ENCODE measurements around the gene VDAC1.
"Not testable (repeated sequence)": the region's sequence is repeated elsewhere in the genome, so short reads cannot be mapped to it uniquely, and the experiment has no call there.

The VDAC1 gene

GRCh38 chr5:133967698-133968203, 37.0 kb downstream of the VDAC1 start:
- no peak for DNase-seq (ENCODE audit: low spot score)

- no peak for DNase-seq (ENCODE audit: low spot score)
These were observed 37.7 kb downstream of the VDAC1 start for GRCh38 chr5:133967124-133967523.

DNA sequence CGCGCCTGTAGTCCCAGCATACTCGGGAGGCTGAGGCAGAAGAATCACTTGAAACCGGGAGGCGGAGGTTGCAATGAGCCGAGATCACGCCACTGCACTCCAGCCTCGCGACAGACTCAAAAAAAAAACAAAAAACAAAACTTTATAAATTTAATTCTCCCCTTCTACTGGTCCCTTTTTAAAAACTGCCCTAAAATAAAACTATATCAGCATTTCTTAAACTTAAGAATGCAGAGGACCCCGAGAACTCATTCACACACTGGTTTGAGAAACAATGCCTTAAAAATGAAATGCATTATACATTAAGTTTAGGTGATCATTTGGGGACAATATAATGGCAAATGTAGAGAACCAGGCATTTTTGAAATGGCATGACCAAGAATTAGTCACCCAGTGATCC, 38.7 kb downstream of the VDAC1 start:
- DNase-seq (ENCODE audit: low spot score): no peak

DNA sequence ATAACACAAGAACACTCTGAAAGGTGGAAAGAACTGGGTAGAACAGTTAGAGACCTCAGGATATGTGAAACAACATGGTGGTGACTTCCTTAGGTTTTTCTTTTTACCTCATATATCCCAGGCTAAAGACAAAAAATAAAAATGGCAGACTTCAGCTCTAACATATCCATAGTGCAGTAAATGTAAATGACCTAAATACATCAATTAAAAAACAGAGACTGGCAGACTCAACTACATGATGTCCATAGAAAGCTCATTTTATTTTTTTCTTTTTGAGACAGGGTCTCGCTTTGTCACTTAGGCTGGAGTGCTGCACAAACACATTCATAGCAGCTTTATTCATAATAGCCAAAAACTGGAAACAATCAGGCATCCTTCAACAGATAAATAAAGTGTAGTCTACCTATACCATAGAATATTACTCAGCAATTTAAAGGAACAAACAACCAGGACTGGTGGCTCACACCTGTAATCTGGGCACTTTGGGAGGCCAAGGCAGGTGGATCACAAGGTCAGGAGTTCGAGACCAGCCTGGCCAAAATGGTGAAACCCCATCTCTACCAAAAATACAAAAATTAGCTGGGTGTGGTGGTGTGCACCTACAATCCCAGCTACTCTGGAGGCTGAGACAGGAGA, 41.2 kb downstream of the VDAC1 start:
- DNase-seq (ENCODE audit: low spot score): no peak

- DNase-seq (ENCODE audit: low spot score): no peak
These were observed 41.8 kb downstream of the VDAC1 start for GRCh38 chr5:133962801-133963476.

DNA sequence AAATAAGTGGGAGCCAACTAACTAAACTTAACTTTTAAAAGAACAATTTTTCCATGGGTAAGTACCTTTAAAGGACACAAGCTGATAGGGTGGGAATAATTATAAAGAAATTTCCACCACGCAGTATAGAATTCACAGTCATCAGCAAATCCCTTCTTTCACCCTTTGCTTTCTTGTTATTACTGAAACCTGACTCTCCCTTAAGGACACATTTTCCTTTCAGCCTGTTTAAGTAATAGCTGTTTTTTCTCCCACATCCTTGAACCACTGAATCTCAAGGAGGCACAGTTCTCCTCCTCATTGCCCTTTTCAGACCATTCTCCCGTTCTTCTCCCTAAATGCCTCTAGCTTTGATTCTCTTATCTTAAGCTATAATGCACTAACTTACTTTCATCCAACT, 42.6 kb downstream of the VDAC1 start:
- no peak for DNase-seq (ENCODE audit: low spot score)

GRCh38 chr5:133959643-133960042, 45.1 kb downstream of the VDAC1 start:
- no peak for DNase-seq (ENCODE audit: low spot score)

GRCh38 chr5:133957591-133957990, 47.2 kb downstream of the VDAC1 start:
- DNase-seq (ENCODE audit: low spot score): no peak

DNA sequence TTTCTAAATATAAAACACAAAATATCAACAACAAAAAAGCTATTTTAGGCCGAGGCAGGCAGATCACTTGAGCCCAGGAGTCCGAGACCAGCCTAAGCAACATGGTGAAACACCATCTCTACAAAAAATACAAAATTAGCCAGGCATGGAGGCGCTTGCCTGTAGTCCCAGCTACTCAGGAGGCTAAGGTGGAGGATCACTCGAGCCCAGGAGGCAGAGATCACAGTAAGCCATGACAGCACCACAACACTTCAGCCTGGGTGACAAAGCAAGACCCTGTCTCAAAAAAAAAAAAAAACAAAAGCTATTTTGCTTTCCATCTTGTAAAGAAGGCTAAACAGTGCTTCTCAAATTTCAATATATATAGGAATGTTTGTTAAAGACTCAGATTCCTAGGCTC, 47.7 kb downstream of the VDAC1 start:
- no peak for DNase-seq (ENCODE audit: low spot score)

DNA sequence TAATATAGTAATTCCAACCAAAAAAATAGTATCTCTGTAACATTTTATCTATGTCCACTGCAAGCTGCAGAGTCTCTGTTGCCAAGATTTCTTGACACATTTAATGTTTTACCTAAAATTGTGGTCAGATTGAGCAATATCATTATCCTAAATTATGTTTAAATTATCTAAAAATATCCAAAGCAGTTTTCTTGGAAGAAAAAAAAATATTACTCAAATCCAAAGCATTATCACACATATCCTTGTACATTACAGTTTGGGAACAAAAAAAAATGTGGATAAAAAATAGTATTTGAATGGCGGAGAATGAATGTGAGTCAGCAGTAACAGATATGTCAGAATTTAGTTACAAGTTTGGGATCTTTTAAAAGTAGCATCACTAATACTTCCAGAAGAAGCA, 48.6 kb downstream of the VDAC1 start:
- not testable (repeated sequence) for DNase-seq (ENCODE audit: low spot score)

- no peak for DNase-seq (ENCODE audit: low spot score)
These were observed 51.1 kb downstream of the VDAC1 start for GRCh38 chr5:133953568-133954145.

DNA sequence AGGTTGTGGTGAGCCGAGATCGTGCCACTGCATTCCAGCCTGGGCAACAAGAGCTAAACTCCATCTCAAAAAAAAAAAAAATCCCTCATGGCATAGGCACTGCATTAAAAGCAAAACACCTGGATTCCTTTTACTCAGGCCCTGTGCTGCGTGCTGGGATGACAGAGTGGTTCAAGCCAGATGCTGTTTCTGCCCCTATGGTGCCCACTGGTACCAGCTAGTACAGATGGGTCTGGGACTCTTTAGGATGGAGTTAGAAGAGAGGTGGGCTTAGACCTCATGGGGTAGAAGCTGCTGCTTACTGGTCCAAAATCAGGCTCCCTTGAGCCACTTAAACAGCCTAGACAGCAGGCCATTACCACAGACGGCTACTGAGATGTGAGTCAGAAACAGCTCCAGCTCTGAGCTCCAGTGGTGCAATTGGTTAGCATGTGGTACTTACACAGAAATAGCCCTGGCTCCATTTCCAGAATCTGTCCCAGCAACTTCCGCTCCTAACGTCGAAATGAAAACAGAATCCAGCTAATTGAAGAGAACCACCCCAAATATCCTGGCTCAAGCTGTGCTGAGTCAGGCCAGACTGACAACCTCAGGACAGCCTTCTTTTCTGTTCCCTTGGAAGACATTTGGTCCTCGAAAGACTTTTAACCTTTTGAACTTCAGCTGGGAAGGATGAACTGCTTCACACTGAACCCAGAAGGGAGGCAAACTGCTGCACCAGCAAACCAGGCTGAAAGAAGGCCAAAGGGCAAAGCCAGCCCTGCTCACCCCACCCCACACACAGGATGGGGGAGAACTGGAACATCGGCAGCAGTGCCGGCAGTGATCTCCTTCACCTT, 51.8 kb downstream of the VDAC1 start:
- DNase-seq (ENCODE audit: low spot score): no peak

DNA sequence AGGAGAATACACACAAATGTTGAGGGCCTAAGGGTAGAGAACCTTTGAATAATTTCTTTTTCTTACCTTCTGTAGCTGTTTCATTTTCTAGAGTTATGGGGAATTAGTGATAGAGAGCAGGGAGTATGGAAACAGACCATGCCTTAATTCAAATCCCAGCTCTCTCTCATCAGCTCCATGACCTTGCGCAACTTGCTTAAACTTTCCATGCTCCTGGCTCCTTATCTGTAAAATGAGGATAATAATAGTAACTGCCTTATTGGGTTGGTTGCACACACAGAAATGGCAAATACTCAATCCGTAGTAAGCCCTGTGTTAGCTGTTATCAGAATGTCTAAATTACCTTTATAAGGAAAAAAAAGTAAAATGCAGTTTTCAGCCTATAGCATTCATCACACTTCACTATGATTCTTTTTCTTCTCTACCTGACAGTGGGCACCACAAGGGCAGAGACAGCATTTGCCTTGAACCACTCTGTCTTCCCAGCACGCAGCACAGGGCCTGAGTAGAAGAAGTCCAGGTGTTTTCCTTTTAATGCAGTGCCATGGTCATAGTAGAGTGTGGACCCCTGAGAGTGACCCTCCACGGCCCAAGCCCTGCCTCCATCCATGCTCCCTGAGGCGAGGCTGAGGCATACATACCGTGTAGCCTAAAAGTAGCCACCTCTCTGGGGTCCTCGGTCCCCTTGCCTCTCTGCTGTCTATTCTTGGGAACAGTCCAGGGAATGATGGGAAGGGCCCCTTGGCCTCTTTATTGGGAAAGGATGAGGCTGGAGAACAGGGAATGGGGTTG, 53.8 kb downstream of the VDAC1 start:
- DNase-seq (ENCODE audit: low spot score): no peak

GRCh38 chr5:133948721-133949120, 56.1 kb downstream of the VDAC1 start:
- no peak for DNase-seq (ENCODE audit: low spot score)

DNA sequence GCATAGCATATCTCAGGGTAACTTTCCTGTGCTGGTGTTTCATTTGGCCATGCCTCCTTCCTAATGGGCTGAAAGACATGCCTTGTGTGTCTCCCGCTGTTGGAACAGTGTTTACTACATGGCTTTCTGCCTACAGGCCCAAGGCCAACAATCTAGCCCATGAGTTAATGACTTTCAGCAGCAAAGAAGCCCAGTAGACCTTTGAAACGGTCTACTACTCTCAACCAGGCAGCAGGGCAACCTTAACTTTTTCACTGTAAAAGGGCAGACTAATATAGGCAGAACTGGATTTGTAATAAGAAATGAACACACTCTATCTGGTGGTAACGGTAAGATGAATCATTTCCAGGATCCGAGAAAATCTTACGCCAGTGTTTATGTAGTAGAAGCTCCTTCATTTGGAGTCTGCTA, 57.3 kb downstream of the VDAC1 start:
- DNase-seq (ENCODE audit: low spot score): no peak

- DNase-seq (ENCODE audit: low spot score): no peak
These were observed 59.2 kb downstream of the VDAC1 start for GRCh38 chr5:133945568-133945967.

GRCh38 chr5:133944263-133945185, 60.3 kb downstream of the VDAC1 start:
- peak; percentile 62 for DNase-seq (ENCODE audit: low spot score)

GRCh38 chr5:133943475-133943817, 61.3 kb downstream of the VDAC1 start:
- DNase-seq (ENCODE audit: low spot score): no peak

GRCh38 chr5:133942614-133943474, 61.9 kb downstream of the VDAC1 start:
- no peak for DNase-seq (ENCODE audit: low spot score)
